ENCODE measurements around the gene CPEB3. TPM values are rescaled to one million over a fixed set of nuclear protein-coding genes. Genes with fewer than 3 reads are reported as not detected.

The CPEB3 gene
- total and polyA plus RNA-seq, 4 donors, result 2.1 to 8.4 (median 5.1) TPM

DNA sequence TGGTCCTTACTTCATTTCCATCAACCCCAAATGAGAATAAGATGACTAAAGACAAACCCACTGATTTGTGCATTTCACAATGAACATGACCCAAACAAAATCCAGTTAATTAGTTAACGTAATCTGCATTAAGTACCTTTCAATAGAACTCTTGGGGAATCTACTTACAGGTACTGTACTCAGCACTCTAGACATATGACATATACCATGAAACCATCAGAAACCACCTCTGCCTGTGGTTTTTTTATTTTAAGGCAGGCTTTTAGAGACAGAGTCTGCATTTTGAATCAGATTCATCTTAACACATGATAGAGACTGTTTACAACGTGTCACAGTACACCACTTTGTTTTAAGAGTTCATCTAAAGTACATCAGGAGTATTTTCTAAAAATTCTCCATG is 198.9 kb downstream of the CPEB3 start (continued):
- TF ChIP-seq, protein P1, sequence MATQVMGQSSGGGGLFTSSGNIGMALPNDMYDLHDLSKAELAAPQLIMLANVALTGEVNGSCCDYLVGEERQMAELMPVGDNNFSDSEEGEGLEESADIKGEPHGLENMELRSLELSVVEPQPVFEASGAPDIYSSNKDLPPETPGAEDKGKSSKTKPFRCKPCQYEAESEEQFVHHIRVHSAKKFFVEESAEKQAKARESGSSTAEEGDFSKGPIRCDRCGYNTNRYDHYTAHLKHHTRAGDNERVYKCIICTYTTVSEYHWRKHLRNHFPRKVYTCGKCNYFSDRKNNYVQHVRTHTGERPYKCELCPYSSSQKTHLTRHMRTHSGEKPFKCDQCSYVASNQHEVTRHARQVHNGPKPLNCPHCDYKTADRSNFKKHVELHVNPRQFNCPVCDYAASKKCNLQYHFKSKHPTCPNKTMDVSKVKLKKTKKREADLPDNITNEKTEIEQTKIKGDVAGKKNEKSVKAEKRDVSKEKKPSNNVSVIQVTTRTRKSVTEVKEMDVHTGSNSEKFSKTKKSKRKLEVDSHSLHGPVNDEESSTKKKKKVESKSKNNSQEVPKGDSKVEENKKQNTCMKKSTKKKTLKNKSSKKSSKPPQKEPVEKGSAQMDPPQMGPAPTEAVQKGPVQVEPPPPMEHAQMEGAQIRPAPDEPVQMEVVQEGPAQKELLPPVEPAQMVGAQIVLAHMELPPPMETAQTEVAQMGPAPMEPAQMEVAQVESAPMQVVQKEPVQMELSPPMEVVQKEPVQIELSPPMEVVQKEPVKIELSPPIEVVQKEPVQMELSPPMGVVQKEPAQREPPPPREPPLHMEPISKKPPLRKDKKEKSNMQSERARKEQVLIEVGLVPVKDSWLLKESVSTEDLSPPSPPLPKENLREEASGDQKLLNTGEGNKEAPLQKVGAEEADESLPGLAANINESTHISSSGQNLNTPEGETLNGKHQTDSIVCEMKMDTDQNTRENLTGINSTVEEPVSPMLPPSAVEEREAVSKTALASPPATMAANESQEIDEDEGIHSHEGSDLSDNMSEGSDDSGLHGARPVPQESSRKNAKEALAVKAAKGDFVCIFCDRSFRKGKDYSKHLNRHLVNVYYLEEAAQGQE (IDR thresholded peaks at IDR 0.05), result no peak
- no peak for TF ChIP-seq HNF4A (conservative IDR thresholded peaks at IDR 0.05)
- no peak for TF ChIP-seq HNF4G (IDR thresholded peaks at IDR 0.05)
- TF ChIP-seq GABPA (IDR thresholded peaks at IDR 0.05 in 1 of 2, conservative IDR thresholded peaks at IDR 0.05 in 1 of 2), result no peak
- TF ChIP-seq YY1 (IDR thresholded peaks at IDR 0.05), result no peak
- no peak for TF ChIP-seq NR2F2 (IDR thresholded peaks at IDR 0.05)

DNA sequence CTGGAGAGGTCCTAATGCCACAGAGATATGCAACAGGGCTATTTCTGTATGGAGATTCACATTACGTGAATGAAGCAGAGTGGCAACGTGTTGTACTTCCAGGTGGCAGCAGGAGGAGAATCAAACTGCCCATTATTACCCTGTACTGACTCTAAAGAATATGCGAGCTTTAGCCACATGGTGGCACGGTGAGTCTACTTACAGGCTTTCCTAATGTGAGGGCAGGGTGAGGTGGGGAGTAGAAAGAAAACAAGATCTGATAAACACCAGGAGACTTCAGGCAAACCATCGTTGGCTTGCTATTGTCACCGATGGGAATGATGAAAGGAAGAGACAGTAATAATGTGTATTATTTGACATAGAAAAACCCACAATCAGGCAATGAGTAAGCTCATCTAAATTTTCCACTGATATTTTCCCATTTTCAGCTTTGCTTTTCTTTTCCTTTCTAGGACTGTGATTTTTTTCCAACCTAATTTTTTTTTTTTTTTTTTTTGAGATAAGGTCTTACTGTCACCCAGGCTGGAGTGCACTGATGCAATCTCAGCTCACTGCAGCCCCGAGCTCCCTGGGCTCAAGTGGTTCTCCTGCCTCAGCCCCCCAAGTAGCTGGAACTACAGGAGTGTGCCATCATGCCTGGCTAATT is 203.0 kb downstream of the CPEB3 start:
- Histone ChIP-seq H3K9ac (ENCODE audit: low read depth in 1 of 2, low read length in 2 of 2) (peak overlapping the region; percentile 26 to 27), H3K9me3 (ENCODE audit: control insufficient read depth in 4 of 4, low read length in 3 of 4) (no peaks in the 10 kb centered on the region), H3K4me1 (ENCODE audit: control insufficient read depth in 4 of 4, insufficient read depth in 4 of 4, low read length in 3 of 4) (peaks cover 2 to 24% (median 13%) of the 10 kb centered on the region in 4 donors), H3K27ac (ENCODE audit: low read depth in 1 of 2, low read length in 2 of 2) (peak overlapping the region in 1 of 2 donors; percentile 14), H3K36me3 (ENCODE audit: control insufficient read depth in 4 of 4, insufficient read depth in 3 of 4, low read depth in 1 of 4, low read length in 3 of 4) (no peaks in the 10 kb centered on the region), H3K4me3 (ENCODE audit: low read depth in 1 of 3, low read length in 3 of 3) (no peak overlapping the region), H3K27me3 (ENCODE audit: control insufficient read depth in 4 of 4, insufficient read depth in 4 of 4, low read length in 3 of 4) (no peaks in the 10 kb centered on the region)
- peak; percentile 46 for DNase-seq (ENCODE audit: low spot score)
- WGBS, result 8% methylated on average over 7 of the region's 7 CpGs
- TF ChIP-seq TAF1 (conservative IDR thresholded peaks at IDR 0.05), result no peak
- TF ChIP-seq HNF4G (IDR thresholded peaks at IDR 0.05), result no peak
- no peak for TF ChIP-seq GABPA (IDR thresholded peaks at IDR 0.05 in 1 of 2, conservative IDR thresholded peaks at IDR 0.05 in 1 of 2)
- TF ChIP-seq JUND (IDR thresholded peaks at IDR 0.05), result no peak
- TF ChIP-seq RAD21 (IDR thresholded peaks at IDR 0.05), result peak; percentile 99
- TF ChIP-seq YY1 (IDR thresholded peaks at IDR 0.05), result peak; percentile 22
- TF ChIP-seq, protein P2, sequence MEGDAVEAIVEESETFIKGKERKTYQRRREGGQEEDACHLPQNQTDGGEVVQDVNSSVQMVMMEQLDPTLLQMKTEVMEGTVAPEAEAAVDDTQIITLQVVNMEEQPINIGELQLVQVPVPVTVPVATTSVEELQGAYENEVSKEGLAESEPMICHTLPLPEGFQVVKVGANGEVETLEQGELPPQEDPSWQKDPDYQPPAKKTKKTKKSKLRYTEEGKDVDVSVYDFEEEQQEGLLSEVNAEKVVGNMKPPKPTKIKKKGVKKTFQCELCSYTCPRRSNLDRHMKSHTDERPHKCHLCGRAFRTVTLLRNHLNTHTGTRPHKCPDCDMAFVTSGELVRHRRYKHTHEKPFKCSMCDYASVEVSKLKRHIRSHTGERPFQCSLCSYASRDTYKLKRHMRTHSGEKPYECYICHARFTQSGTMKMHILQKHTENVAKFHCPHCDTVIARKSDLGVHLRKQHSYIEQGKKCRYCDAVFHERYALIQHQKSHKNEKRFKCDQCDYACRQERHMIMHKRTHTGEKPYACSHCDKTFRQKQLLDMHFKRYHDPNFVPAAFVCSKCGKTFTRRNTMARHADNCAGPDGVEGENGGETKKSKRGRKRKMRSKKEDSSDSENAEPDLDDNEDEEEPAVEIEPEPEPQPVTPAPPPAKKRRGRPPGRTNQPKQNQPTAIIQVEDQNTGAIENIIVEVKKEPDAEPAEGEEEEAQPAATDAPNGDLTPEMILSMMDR (IDR thresholded peaks at IDR 0.05; ENCODE audit: low read depth, low read length, missing input control), result peak; percentile 92
- peak in 1 of 2 donors; percentile 44 for TF ChIP-seq HNF4A (conservative IDR thresholded peaks at IDR 0.05)
- peak; percentile 13 for TF ChIP-seq SP1 (IDR thresholded peaks at IDR 0.05)
- TF ChIP-seq, protein P3, sequence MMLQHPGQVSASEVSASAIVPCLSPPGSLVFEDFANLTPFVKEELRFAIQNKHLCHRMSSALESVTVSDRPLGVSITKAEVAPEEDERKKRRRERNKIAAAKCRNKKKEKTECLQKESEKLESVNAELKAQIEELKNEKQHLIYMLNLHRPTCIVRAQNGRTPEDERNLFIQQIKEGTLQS (IDR thresholded peaks at IDR 0.05), result peak; percentile 53
- TF ChIP-seq FOXA2 (IDR thresholded peaks at IDR 0.05), result peak; percentile 13
- TF ChIP-seq RXRA (IDR thresholded peaks at IDR 0.05), result peak; percentile 29 to 67
- no peak for TF ChIP-seq EGR1 (IDR thresholded peaks at IDR 0.05; ENCODE audit: low read depth in 2 of 2)
- TF ChIP-seq, protein P4, sequence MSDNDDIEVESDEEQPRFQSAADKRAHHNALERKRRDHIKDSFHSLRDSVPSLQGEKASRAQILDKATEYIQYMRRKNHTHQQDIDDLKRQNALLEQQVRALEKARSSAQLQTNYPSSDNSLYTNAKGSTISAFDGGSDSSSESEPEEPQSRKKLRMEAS (IDR thresholded peaks at IDR 0.05), result peak; percentile 3
- TF ChIP-seq NR2F2 (IDR thresholded peaks at IDR 0.05), result no peak
- TF ChIP-seq FOXA1 (IDR thresholded peaks at IDR 0.05), result no peak
- TF ChIP-seq, protein P5, sequence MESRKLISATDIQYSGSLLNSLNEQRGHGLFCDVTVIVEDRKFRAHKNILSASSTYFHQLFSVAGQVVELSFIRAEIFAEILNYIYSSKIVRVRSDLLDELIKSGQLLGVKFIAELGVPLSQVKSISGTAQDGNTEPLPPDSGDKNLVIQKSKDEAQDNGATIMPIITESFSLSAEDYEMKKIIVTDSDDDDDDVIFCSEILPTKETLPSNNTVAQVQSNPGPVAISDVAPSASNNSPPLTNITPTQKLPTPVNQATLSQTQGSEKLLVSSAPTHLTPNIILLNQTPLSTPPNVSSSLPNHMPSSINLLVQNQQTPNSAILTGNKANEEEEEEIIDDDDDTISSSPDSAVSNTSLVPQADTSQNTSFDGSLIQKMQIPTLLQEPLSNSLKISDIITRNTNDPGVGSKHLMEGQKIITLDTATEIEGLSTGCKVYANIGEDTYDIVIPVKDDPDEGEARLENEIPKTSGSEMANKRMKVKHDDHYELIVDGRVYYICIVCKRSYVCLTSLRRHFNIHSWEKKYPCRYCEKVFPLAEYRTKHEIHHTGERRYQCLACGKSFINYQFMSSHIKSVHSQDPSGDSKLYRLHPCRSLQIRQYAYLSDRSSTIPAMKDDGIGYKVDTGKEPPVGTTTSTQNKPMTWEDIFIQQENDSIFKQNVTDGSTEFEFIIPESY (IDR thresholded peaks at IDR 0.05), result no peak
- TF ChIP-seq, protein P1 (IDR thresholded peaks at IDR 0.05), result no peak

Measured in liver (tissue), 9 donors.